ENCODE measurements around the gene RBM20. TPM values are rescaled to one million over a fixed set of nuclear protein-coding genes. Genes with fewer than 3 reads are reported as not detected.
A peak's percentile ranks its signal among the peaks of the same experiment; 100 is the strongest.

RBM20 gene
- total and polyA plus RNA-seq, 2 experiments from 2014 or later, result 0.05 to 0.17 TPM

DNA sequence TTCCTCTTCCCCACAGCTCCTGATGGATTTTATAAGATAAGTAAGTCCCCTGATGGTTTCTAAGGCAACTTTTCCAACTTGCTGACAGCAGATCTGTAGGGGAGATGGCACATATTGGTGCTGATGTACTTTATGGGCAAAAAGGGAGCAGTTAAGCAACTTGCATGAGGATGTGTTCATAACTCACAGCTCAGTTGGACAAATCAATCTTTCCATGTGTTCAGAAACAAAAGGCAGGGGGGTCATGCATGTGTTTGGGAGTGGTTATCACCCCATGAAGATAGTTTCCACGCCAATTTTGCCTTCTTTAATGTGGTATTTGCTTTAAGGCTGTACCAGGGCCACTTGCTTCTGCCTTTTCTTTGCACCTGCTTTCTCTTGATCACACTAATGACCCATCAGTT is 6.1 kb downstream of the RBM20 start (continued):
- TF ChIP-seq, protein P1, sequence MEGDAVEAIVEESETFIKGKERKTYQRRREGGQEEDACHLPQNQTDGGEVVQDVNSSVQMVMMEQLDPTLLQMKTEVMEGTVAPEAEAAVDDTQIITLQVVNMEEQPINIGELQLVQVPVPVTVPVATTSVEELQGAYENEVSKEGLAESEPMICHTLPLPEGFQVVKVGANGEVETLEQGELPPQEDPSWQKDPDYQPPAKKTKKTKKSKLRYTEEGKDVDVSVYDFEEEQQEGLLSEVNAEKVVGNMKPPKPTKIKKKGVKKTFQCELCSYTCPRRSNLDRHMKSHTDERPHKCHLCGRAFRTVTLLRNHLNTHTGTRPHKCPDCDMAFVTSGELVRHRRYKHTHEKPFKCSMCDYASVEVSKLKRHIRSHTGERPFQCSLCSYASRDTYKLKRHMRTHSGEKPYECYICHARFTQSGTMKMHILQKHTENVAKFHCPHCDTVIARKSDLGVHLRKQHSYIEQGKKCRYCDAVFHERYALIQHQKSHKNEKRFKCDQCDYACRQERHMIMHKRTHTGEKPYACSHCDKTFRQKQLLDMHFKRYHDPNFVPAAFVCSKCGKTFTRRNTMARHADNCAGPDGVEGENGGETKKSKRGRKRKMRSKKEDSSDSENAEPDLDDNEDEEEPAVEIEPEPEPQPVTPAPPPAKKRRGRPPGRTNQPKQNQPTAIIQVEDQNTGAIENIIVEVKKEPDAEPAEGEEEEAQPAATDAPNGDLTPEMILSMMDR (conservative IDR thresholded peaks at IDR 0.05; ENCODE audit: low read depth in 2 of 2), result no peak
- TF ChIP-seq, protein P2, sequence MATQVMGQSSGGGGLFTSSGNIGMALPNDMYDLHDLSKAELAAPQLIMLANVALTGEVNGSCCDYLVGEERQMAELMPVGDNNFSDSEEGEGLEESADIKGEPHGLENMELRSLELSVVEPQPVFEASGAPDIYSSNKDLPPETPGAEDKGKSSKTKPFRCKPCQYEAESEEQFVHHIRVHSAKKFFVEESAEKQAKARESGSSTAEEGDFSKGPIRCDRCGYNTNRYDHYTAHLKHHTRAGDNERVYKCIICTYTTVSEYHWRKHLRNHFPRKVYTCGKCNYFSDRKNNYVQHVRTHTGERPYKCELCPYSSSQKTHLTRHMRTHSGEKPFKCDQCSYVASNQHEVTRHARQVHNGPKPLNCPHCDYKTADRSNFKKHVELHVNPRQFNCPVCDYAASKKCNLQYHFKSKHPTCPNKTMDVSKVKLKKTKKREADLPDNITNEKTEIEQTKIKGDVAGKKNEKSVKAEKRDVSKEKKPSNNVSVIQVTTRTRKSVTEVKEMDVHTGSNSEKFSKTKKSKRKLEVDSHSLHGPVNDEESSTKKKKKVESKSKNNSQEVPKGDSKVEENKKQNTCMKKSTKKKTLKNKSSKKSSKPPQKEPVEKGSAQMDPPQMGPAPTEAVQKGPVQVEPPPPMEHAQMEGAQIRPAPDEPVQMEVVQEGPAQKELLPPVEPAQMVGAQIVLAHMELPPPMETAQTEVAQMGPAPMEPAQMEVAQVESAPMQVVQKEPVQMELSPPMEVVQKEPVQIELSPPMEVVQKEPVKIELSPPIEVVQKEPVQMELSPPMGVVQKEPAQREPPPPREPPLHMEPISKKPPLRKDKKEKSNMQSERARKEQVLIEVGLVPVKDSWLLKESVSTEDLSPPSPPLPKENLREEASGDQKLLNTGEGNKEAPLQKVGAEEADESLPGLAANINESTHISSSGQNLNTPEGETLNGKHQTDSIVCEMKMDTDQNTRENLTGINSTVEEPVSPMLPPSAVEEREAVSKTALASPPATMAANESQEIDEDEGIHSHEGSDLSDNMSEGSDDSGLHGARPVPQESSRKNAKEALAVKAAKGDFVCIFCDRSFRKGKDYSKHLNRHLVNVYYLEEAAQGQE (IDR thresholded peaks at IDR 0.05; ENCODE audit: unreplicated experiment), result no peak
- TF ChIP-seq NANOG (IDR thresholded peaks at IDR 0.05; ENCODE audit: borderline replicate concordance) (no peak), ZNF114 (CRISPR knock-in tag; IDR thresholded peaks at IDR 0.05) (no peak)
- TF ChIP-seq, protein P3, sequence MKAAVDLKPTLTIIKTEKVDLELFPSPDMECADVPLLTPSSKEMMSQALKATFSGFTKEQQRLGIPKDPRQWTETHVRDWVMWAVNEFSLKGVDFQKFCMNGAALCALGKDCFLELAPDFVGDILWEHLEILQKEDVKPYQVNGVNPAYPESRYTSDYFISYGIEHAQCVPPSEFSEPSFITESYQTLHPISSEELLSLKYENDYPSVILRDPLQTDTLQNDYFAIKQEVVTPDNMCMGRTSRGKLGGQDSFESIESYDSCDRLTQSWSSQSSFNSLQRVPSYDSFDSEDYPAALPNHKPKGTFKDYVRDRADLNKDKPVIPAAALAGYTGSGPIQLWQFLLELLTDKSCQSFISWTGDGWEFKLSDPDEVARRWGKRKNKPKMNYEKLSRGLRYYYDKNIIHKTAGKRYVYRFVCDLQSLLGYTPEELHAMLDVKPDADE (IDR thresholded peaks at IDR 0.05), result no peak

DNA sequence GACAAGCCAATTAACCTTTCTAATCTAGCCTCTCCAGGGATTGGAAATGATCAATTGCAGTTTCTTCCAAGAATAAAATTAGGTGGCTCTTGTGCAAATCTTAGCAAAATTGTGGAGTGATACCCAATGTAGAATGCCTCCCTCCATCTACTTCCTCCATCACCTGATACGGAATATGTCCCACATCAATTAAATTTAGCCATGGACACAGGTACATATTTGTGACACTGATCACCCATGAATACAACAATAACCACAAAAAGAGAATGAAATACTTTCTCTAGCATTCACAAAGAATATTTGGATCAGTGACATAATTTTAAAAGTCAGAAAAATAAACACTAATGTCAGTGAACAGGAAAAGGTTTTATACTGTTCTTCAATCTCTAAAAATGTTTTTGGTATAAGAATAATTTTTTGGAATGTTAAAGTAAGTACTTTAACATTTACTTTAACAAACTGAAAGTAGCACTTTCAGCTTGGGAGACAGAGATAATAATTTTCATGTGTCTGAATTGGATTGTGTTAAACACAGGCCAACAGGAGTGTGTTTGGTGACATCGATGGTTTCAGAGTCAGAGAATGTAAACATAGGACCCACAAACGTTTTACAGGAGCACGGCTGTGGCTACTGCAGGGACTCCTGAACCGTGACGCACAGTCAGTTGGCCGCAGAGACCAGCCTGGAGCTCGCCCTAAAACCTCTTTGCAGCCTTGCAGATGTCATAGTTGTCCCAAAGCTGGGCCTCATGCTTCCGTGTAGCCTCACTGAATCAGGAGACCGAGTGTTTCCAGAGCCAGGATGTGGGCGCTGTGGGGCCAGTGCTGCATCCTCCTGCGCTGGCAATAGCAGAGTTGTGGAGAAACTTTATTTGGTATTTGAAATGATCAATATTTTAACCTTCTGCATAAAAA is 7.2 kb downstream of the RBM20 start:
- Mint-ChIP-seq H3K27ac (no peak overlapping the region), H3K4me1 (peaks cover 17% of the 10 kb centered on the region), H3K9me3 (no peaks in the 10 kb centered on the region), H3K27me3 (ENCODE audit: insufficient read depth, low read depth, poor library complexity) (peaks cover 2% of the 10 kb centered on the region), H3K36me3 (ENCODE audit: low read depth) (no peaks in the 10 kb centered on the region), H3K4me3 (no peak overlapping the region)
- Histone ChIP-seq H3K27ac (ENCODE audit: low read depth) (no peak overlapping the region), H3K79me2 (replicated peaks; ENCODE audit: insufficient read depth) (no peaks in the 10 kb centered on the region), H3K4me1 (ENCODE audit: insufficient read depth) (peaks cover 5% of the 10 kb centered on the region; the same call in 1 of the 2 replicates), H3K9me2 (ENCODE audit: insufficient read depth) (no peaks in the 10 kb centered on the region), H3K4me2 (no peak overlapping the region), H4K20me1 (replicated peaks; ENCODE audit: insufficient read depth) (no peaks in the 10 kb centered on the region), H2AFZ (0 out of 2 replicates have a peak overlapping the region, but pooled peaks have one; percentile 67), H3F3A (replicated peaks; ENCODE audit: low read depth) (no peaks in the 10 kb centered on the region), H3K27me3 (ENCODE audit: insufficient read depth) (peaks cover 14% of the 10 kb centered on the region), H3K36me3 (ENCODE audit: insufficient read depth) (no peaks in the 10 kb centered on the region), H3K4me3 (no peak overlapping the region)
- DNase-seq (ENCODE audit: low spot score), result no peak
- peak; percentile 29; the same call in 1 of the 3 replicates for ATAC-seq
- TF ChIP-seq, protein P3 (IDR thresholded peaks at IDR 0.05), result no peak
- TF ChIP-seq, protein P2 (IDR thresholded peaks at IDR 0.05; ENCODE audit: unreplicated experiment), result no peak
- TF ChIP-seq ZNF331 (CRISPR knock-in tag; IDR thresholded peaks at IDR 0.05; ENCODE audit: low read depth) (no peak), NANOG (IDR thresholded peaks at IDR 0.05; ENCODE audit: borderline replicate concordance) (no peak), POLR2AphosphoS5 (IDR thresholded peaks at IDR 0.05; ENCODE audit: low read depth) (no peak), JUNB (IDR thresholded peaks at IDR 0.05; ENCODE audit: unreplicated experiment) (no peak), EZH2phosphoT487 (IDR thresholded peaks at IDR 0.05; ENCODE audit: unreplicated experiment) (no peak), ZNF114 (CRISPR knock-in tag; IDR thresholded peaks at IDR 0.05) (no peak), STAT1 (IDR thresholded peaks at IDR 0.05; ENCODE audit: unreplicated experiment) (no peak), CREB1 (CRISPR knock-in tag; IDR thresholded peaks at IDR 0.05; ENCODE audit: low read depth) (no peak)

Measured in GM23338 (cell line).